ENCODE measurements around the gene TCF4. TPM values are rescaled to one million over a fixed set of nuclear protein-coding genes. Genes with fewer than 3 reads are reported as not detected.

TCF4 gene
- total RNA-seq, 6 experiments from 2014 or later: 50.4 to 71.1 (median 59.0) TPM

- peaks cover 12% of the 10 kb centered on the region for H3K36me3 Mint-ChIP-seq (ENCODE audit: low read depth)
- H3K27me3 Mint-ChIP-seq (ENCODE audit: insufficient read depth): no peaks in the 10 kb centered on the region
- H3K9me3 Mint-ChIP-seq: no peaks in the 10 kb centered on the region
- H3K4me1 Mint-ChIP-seq (ENCODE audit: low read depth): peaks cover 47% of the 10 kb centered on the region
- no peak overlapping the region for H3K4me3 Mint-ChIP-seq
- H3K27ac Mint-ChIP-seq: no peak overlapping the region
- no peak for TF ChIP-seq CTCF (IDR thresholded peaks at IDR 0.05)
- no peak for DNase-seq
These were observed 233.2 kb downstream of the TCF4 start for GRCh38 chr18:55354795-55355194.

- Mint-ChIP-seq H3K27ac (no peak overlapping the region), H3K36me3 (ENCODE audit: low read depth) (peaks cover 12% of the 10 kb centered on the region), H3K9me3 (no peaks in the 10 kb centered on the region), H3K4me3 (no peak overlapping the region), H3K4me1 (ENCODE audit: low read depth) (peaks cover 50% of the 10 kb centered on the region), H3K27me3 (ENCODE audit: insufficient read depth) (no peaks in the 10 kb centered on the region)
- no peak for TF ChIP-seq CTCF (IDR thresholded peaks at IDR 0.05)
- no peak for DNase-seq
These were observed 234.2 kb downstream of the TCF4 start for GRCh38 chr18:55353806-55354205.

- Mint-ChIP-seq H3K4me3 (no peak overlapping the region), H3K9me3 (no peaks in the 10 kb centered on the region), H3K4me1 (ENCODE audit: low read depth) (peaks cover 50% of the 10 kb centered on the region), H3K27ac (no peak overlapping the region), H3K36me3 (ENCODE audit: low read depth) (peaks cover 12% of the 10 kb centered on the region), H3K27me3 (ENCODE audit: insufficient read depth) (no peaks in the 10 kb centered on the region)
- DNase-seq: no peak
- no peak for TF ChIP-seq CTCF (IDR thresholded peaks at IDR 0.05)
These were observed 234.6 kb downstream of the TCF4 start for GRCh38 chr18:55353391-55353790.

- TF ChIP-seq CTCF (IDR thresholded peaks at IDR 0.05): no peak
- H3K4me3 Mint-ChIP-seq: no peak overlapping the region
- H3K4me1 Mint-ChIP-seq (ENCODE audit: low read depth): peaks cover 50% of the 10 kb centered on the region
- H3K27ac Mint-ChIP-seq: no peak overlapping the region
- H3K27me3 Mint-ChIP-seq (ENCODE audit: insufficient read depth): no peaks in the 10 kb centered on the region
- no peak for DNase-seq
- H3K9me3 Mint-ChIP-seq: no peaks in the 10 kb centered on the region
- peaks cover 6% of the 10 kb centered on the region; the same call in 1 of the 2 replicates for H3K36me3 Mint-ChIP-seq (ENCODE audit: low read depth)
These were observed 235.8 kb downstream of the TCF4 start for GRCh38 chr18:55351980-55352714.

- peak overlapping the region; percentile 57 for H3K27ac Mint-ChIP-seq
- peaks cover 6% of the 10 kb centered on the region; the same call in 1 of the 2 replicates for H3K36me3 Mint-ChIP-seq (ENCODE audit: low read depth)
- no peak for DNase-seq
- no peak overlapping the region for H3K4me3 Mint-ChIP-seq
- no peak for TF ChIP-seq CTCF (IDR thresholded peaks at IDR 0.05)
- H3K9me3 Mint-ChIP-seq: no peaks in the 10 kb centered on the region
- no peaks in the 10 kb centered on the region for H3K27me3 Mint-ChIP-seq (ENCODE audit: insufficient read depth)
- H3K4me1 Mint-ChIP-seq (ENCODE audit: low read depth): peaks cover 53% of the 10 kb centered on the region
These were observed 236.7 kb downstream of the TCF4 start for GRCh38 chr18:55351241-55351691.

All from HFFc6 (cell line).